Dendritic cell treated with granulocyte-macrophage colony-stimulating factor and Interleukin-4, amounts not matched to agents 40 ng/mL and 50 ng/mL, for 4 days (primary cell): ENCODE data around the gene PFKFB3.
"Not testable (repeated sequence)": the region's sequence is repeated elsewhere in the genome, so short reads cannot be mapped to it uniquely, and the experiment has no call there.

Experiments used
- H3K27ac Mint-ChIP-seq: one replicate; pipeline ENCODE4 v1.8.0; 2022; ENCODE audit warnings: mild to moderate bottlenecking, mixed read lengths
- H3K27me3 Mint-ChIP-seq: one replicate; pipeline ENCODE4 v1.8.0; 2022; ENCODE audit warnings: mild to moderate bottlenecking, mixed read lengths
- H3K36me3 Mint-ChIP-seq: one replicate; pipeline ENCODE4 v1.8.0; 2022; ENCODE audit warnings: low read depth, mixed read lengths
- H3K4me1 Mint-ChIP-seq: one replicate; pipeline ENCODE4 v1.8.0; 2022; ENCODE audit warnings: low read depth, mixed read lengths
- H3K4me3 Mint-ChIP-seq: one replicate; pipeline ENCODE4 v1.8.0; 2022; ENCODE audit warnings: mild to moderate bottlenecking, moderate library complexity, mixed read lengths
- H3K9me3 Mint-ChIP-seq: one replicate; pipeline ENCODE4 v1.8.0; 2022; ENCODE audit warnings: mixed read lengths
- intact Hi-C: fragments of 100-400 bp; cut with micrococcal nuclease; formaldehyde crosslinking; loops from one replicate; pipeline ENCODE4 v1.15.0; 2022

Gene PFKFB3

GRCh38 chr10:6201516-6201975 lies 1.2 kb upstream of the PFKFB3 start:
- H3K27me3 Mint-ChIP-seq = peaks cover 13% of the 10 kb centered on the region
- intact Hi-C loops = loop anchor here (5.0 kb wide), 2 partner anchors 49 to 94 kb away; no protein-coding TSS in a partner anchor
- H3K9me3 Mint-ChIP-seq = no peaks in the 10 kb centered on the region
- peaks cover 63% of the 10 kb centered on the region for H3K4me1 Mint-ChIP-seq
- peak overlapping the region; percentile 67 for H3K27ac Mint-ChIP-seq
- peaks cover 7% of the 10 kb centered on the region for H3K36me3 Mint-ChIP-seq
- peak overlapping the region; percentile 71 for H3K4me3 Mint-ChIP-seq

GRCh38 chr10:6202098-6202683 lies 541 bp upstream of the PFKFB3 start:
- intact Hi-C loops = loop anchor here (1.0 to 5.0 kb wide), 3 partner anchors 50 to 200 kb away; no protein-coding TSS in a partner anchor
- H3K4me1 Mint-ChIP-seq = peaks cover 60% of the 10 kb centered on the region
- peaks cover 13% of the 10 kb centered on the region for H3K27me3 Mint-ChIP-seq
- peaks cover 7% of the 10 kb centered on the region for H3K36me3 Mint-ChIP-seq
- no peaks in the 10 kb centered on the region for H3K9me3 Mint-ChIP-seq
- H3K4me3 Mint-ChIP-seq = peak overlapping the region; percentile 71
- H3K27ac Mint-ChIP-seq = peak overlapping the region; percentile 67

- no peaks in the 10 kb centered on the region for H3K9me3 Mint-ChIP-seq
- H3K4me3 Mint-ChIP-seq = peak overlapping the region; percentile 89
- peaks cover 7% of the 10 kb centered on the region for H3K36me3 Mint-ChIP-seq
- intact Hi-C loops = loop anchor here (5.0 kb wide), 2 partner anchors 51 to 96 kb away; no protein-coding TSS in a partner anchor
- peaks cover 13% of the 10 kb centered on the region for H3K27me3 Mint-ChIP-seq
- peaks cover 57% of the 10 kb centered on the region for H3K4me1 Mint-ChIP-seq
- H3K27ac Mint-ChIP-seq = peak overlapping the region; percentile 68
Measured at GRCh38 chr10:6203331-6204062, 765 bp downstream of the PFKFB3 start.

GRCh38 chr10:6204063-6204340 lies 1.3 kb downstream of the PFKFB3 start:
- Mint-ChIP-seq H3K36me3 (peaks cover 7% of the 10 kb centered on the region), H3K9me3 (no peaks in the 10 kb centered on the region), H3K4me1 (peaks cover 53% of the 10 kb centered on the region), H3K4me3 (peak overlapping the region; percentile 89), H3K27me3 (peaks cover 13% of the 10 kb centered on the region), H3K27ac (peak overlapping the region; percentile 68)
- intact Hi-C loops = loop anchor here (5.0 kb wide), 2 partner anchors 52 to 97 kb away; no protein-coding TSS in a partner anchor

GRCh38 chr10:6204341-6205191 lies 1.8 kb downstream of the PFKFB3 start:
- H3K4me3 Mint-ChIP-seq = peak overlapping the region; percentile 89
- no peaks in the 10 kb centered on the region for H3K9me3 Mint-ChIP-seq
- peaks cover 7% of the 10 kb centered on the region for H3K36me3 Mint-ChIP-seq
- intact Hi-C loops = loop anchor here (5.0 kb wide), 2 partner anchors 52 to 97 kb away; no protein-coding TSS in a partner anchor
- no peak overlapping the region for H3K27ac Mint-ChIP-seq
- peaks cover 13% of the 10 kb centered on the region for H3K27me3 Mint-ChIP-seq
- H3K4me1 Mint-ChIP-seq = peaks cover 51% of the 10 kb centered on the region

GRCh38 chr10:6206486-6206885 lies 3.8 kb downstream of the PFKFB3 start:
- H3K27me3 Mint-ChIP-seq = peaks cover 11% of the 10 kb centered on the region
- intact Hi-C loops, H3K4me3 Mint-ChIP-seq, H3K36me3 Mint-ChIP-seq, H3K27ac Mint-ChIP-seq, H3K9me3 Mint-ChIP-seq: not testable (repeated sequence)
- H3K4me1 Mint-ChIP-seq = peaks cover 34% of the 10 kb centered on the region

GRCh38 chr10:6207658-6208057 lies 4.9 kb downstream of the PFKFB3 start:
- H3K27ac Mint-ChIP-seq = no peak overlapping the region
- intact Hi-C loops = no loop called here
- peaks cover 3% of the 10 kb centered on the region for H3K27me3 Mint-ChIP-seq
- H3K9me3 Mint-ChIP-seq = no peaks in the 10 kb centered on the region
- peaks cover 16% of the 10 kb centered on the region for H3K36me3 Mint-ChIP-seq
- H3K4me3 Mint-ChIP-seq = no peak overlapping the region
- H3K4me1 Mint-ChIP-seq = peaks cover 31% of the 10 kb centered on the region

- Mint-ChIP-seq H3K4me3 (no peak overlapping the region), H3K9me3 (no peaks in the 10 kb centered on the region), H3K27me3 (peaks cover under 1% of the 10 kb centered on the region), H3K4me1 (peaks cover 30% of the 10 kb centered on the region), H3K36me3 (peaks cover 20% of the 10 kb centered on the region), H3K27ac (no peak overlapping the region)
- intact Hi-C loops = no loop called here
Measured at GRCh38 chr10:6208799-6209235, 6.1 kb downstream of the PFKFB3 start.

GRCh38 chr10:6211341-6211670 lies 8.6 kb downstream of the PFKFB3 start:
- Mint-ChIP-seq H3K4me3 (no peak overlapping the region), H3K27ac (no peak overlapping the region), H3K9me3 (no peaks in the 10 kb centered on the region), H3K27me3 (no peaks in the 10 kb centered on the region), H3K36me3 (peaks cover 43% of the 10 kb centered on the region), H3K4me1 (peaks cover 19% of the 10 kb centered on the region)
- intact Hi-C loops = no loop called here

- Mint-ChIP-seq H3K4me1 (peaks cover 19% of the 10 kb centered on the region), H3K27ac (no peak overlapping the region), H3K36me3 (peaks cover 49% of the 10 kb centered on the region), H3K27me3 (no peaks in the 10 kb centered on the region), H3K4me3 (no peak overlapping the region), H3K9me3 (no peaks in the 10 kb centered on the region)
- intact Hi-C loops = no loop called here
Measured at GRCh38 chr10:6211671-6212635, 9.2 kb downstream of the PFKFB3 start.

GRCh38 chr10:6212806-6213205 lies 10.1 kb downstream of the PFKFB3 start:
- peaks cover 56% of the 10 kb centered on the region for H3K36me3 Mint-ChIP-seq
- no peak overlapping the region for H3K27ac Mint-ChIP-seq
- H3K4me1 Mint-ChIP-seq = peaks cover 15% of the 10 kb centered on the region
- intact Hi-C loops = no loop called here
- no peaks in the 10 kb centered on the region for H3K9me3 Mint-ChIP-seq
- no peaks in the 10 kb centered on the region for H3K27me3 Mint-ChIP-seq
- H3K4me3 Mint-ChIP-seq = no peak overlapping the region

- no peak overlapping the region for H3K27ac Mint-ChIP-seq
- no peaks in the 10 kb centered on the region for H3K27me3 Mint-ChIP-seq
- H3K4me3 Mint-ChIP-seq = no peak overlapping the region
- peaks cover 58% of the 10 kb centered on the region for H3K36me3 Mint-ChIP-seq
- peaks cover 13% of the 10 kb centered on the region for H3K4me1 Mint-ChIP-seq
- intact Hi-C loops = no loop called here
- no peaks in the 10 kb centered on the region for H3K9me3 Mint-ChIP-seq
Measured at GRCh38 chr10:6213257-6213905, 10.6 kb downstream of the PFKFB3 start.

- Mint-ChIP-seq H3K4me1 (peaks cover 13% of the 10 kb centered on the region), H3K36me3 (peaks cover 63% of the 10 kb centered on the region), H3K27me3 (no peaks in the 10 kb centered on the region), H3K4me3 (no peak overlapping the region), H3K9me3 (no peaks in the 10 kb centered on the region), H3K27ac (no peak overlapping the region)
- intact Hi-C loops = no loop called here
Measured at GRCh38 chr10:6213908-6214307, 11.2 kb downstream of the PFKFB3 start.
